NCI-H146 treated with DMSO at 0.1 percent for 48 hours (cell line): Measurements from ENCODE around the gene MMP25.
"Not testable (repeated sequence)": the region's sequence is repeated elsewhere in the genome, so short reads cannot be mapped to it uniquely, and the experiment has no call there.

Source experiments
- DNase-seq: peaks from one replicate; lab custom pipeline; 2025; ENCODE audit not compliant: unreplicated experiment; lab: John Stamatoyannopoulos, UW

MMP25 gene

DNA sequence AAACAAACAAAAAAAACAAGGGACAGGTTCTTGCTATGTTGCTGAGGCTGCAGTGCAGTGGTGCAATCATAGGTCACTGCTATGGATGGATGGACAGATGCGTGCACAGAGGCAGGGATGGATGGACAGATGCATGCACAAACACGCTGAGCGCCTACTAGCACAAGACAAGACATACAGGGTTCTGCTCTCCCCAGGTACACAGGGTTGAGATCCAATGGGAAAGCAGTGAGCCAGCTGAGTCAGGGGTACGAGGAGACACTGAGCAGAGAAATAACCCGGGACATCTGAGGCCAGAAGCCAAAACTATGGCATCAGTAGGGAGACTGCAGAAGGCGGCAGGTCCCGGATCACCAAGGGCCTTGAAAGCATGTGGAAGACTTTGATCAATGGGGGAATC is 25.3 kb downstream of the MMP25 start:
- DNase-seq, result no peak

- DNase-seq, result not testable (repeated sequence)
Observed at GRCh38 chr16:3072148-3072547, 25.8 kb downstream of the MMP25 start.

GRCh38 chr16:3072576-3073263 is 26.4 kb downstream of the MMP25 start:
- not testable (repeated sequence) for DNase-seq

- no peak for DNase-seq
Observed at GRCh38 chr16:3073448-3073847, 27.1 kb downstream of the MMP25 start.

DNA sequence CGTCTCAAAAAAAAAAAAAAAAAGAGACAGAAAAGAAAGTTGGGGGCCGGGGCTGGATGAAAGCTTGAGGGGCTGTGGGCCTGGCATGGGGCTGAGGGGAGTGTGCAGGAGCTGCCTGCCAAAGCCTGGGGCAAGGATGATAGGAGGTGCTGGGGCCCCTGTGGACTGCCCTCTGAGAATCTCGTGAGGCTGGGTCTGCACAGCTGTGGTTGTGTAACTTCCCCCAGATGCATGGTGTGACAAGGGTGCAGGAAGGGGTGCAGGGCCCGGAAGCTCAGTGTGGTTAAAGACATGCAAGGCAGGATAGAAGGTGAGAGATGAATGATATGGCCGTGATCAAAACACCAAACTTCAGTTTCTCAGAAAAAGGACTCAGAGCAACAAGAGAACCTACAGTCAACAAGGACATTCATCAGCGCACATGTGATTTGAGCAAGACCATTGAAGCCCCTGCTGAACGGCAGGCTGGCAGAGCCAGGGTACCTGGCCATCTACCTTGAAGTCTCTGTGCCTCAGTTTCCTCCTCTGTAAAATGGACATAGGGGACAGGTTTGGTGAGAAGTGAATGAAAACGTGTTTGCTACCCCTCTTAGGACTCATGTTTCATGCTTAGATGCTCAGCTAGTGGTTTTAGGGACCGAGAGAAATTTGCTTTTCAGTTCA is 28.6 kb downstream of the MMP25 start:
- no peak for DNase-seq

DNA sequence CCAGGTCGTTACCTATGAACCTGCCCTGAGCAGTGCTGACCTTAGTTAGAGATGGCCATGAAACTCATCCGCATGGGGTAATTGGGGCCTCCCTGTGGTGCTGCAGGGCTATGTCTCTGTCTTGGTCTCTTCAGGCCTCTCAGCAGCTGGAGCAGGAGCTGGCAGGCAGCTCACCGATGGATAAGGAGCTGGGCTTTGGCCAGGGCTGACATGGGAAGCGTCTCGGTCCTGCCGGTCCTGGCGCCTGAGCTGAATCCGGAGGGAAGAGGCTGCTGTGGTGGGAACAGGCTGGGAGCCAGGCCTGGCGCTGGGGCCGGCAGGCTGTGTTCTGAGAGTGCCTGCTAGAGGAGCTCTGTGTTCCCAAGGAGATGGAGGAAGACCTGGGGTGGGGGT is 29.2 kb downstream of the MMP25 start:
- no peak for DNase-seq

DNA sequence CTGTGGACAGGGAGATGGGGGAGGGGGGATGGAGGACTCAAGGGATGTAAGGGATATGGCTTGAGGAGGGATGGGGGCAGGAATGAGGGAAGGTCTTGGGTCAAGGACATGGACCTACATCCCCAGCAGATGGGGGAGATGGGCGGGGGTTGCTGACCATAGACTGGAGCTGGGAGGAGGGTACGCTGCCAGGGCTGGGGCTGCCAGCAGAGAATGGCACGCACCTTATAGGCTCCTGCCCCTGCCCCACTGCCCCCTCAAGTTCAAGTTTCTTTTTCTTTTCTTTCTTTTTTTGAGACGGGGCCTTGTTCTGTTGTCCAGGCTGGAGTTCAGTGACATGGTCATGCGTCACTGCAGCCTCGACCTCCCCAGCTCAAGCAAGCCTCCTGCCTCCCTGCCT is 29.6 kb downstream of the MMP25 start:
- not testable (repeated sequence) for DNase-seq

DNA sequence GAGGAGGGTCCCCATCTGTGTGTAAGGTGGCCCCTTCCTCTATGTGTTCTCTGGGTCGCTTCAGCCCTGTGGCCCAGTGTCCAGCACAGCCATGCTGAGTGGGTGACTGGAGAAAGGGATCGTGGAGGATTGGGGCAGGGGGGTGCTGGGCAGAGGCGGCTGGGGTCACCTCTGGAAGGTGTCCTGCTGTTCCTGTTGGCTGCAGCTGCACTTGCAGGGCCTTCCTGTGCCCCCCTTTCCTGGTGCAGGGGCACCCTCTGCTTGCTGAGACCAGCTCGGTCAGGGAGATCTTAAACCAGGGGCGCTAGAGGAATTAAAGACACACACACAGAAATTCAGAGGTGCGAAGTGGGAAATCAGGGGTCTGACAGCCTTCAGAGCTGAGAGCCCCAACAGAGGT is 30.2 kb downstream of the MMP25 start:
- DNase-seq, result no peak

DNA sequence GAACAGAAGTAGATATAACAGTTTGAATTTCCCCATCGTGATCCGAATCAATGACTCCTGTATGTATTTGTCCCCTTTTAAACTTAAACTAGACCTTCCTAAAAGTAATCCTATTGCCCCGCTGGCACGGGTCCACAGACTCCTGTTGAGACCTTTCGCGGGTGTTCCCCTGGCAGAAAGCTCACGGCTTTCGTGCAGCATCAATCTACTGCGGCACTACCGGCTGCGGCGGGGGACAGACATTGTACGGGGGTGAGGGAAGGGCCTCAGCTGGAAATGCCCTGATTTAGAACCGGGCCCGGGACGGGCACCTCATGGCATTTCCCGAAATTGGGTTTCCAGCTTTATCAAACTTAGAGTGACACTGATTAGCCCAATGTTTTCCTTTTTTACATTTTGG is 33.7 kb downstream of the MMP25 start:
- no peak for DNase-seq

DNA sequence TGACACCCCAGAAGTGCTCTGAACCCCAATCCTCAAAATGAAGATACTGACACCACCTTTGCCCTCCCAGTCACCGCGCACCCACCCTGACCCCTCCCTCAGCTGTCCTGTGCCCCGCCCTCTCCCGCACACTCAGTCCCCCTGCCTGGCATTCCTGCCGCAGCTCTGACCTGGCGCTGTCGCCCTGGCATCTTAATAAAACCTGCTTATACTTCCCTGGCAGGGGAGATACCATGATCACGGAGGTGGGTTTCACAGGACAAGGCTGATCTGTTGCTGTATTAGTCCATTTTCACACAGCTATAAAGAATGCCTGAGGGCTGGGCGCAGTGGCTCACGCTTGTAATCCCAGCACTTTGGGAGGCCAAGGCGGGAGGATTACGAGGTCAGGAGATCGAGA is 35.6 kb downstream of the MMP25 start:
- not testable (repeated sequence) for DNase-seq

DNA sequence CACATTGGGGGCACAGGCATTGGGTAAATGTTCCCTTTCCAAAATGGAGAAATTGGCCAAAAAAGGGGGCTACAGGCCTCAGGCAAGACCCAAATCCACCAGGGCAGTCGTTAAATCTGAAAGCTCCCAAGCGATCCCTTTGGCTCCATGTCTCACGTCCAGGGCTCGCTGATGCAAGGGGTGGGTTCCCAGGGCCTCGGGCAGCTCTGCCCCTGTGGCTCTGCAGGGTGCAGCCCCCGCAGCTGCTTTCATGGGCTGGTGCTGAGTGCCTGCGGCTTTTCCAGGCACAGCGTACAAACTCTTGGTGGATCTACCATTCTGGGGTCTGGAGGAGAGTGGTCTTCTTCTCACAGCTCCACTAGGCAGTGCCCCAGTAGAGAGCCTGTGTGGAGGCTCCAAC is 37.0 kb downstream of the MMP25 start:
- not testable (repeated sequence) for DNase-seq

- no peak for DNase-seq
Observed at GRCh38 chr16:3084491-3084890, 38.1 kb downstream of the MMP25 start.

DNA sequence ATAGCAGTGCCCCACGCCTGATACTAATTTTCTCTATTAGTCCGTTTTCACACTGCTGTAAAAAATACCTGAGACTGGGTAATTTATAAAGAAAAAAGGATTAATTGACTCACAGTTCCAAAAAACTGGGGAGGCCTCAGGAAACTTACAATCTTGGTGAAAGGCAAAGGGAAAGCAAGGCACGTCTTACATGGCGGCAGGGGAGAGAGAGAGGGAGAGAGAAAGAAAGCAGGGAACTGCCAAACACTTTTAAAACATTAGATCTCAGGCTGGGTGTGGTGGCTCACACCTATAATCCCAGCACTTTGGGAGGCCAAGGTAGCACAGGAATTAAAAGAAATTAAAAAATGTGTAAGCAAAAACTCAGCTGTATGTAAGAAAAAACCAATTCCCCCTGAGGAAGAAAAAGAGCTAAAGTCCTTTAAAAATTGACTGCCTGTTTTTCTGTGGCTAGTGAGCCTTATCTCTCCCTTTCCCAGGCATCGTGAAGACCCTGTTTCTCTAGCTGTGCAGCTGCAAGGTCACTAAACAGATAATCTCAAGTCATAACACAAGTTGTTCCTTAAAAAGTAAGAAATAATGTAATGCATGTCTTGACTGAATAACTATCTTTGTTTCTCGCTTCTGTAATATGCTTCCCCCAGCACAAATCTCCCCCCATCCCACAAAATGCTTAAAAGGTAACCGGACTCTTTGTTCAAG is 38.8 kb downstream of the MMP25 start:
- DNase-seq, result no peak

- no peak for DNase-seq
Observed at GRCh38 chr16:3085868-3086595, 39.7 kb downstream of the MMP25 start.

GRCh38 chr16:3086596-3087242 is 40.4 kb downstream of the MMP25 start:
- DNase-seq, result no peak

DNA sequence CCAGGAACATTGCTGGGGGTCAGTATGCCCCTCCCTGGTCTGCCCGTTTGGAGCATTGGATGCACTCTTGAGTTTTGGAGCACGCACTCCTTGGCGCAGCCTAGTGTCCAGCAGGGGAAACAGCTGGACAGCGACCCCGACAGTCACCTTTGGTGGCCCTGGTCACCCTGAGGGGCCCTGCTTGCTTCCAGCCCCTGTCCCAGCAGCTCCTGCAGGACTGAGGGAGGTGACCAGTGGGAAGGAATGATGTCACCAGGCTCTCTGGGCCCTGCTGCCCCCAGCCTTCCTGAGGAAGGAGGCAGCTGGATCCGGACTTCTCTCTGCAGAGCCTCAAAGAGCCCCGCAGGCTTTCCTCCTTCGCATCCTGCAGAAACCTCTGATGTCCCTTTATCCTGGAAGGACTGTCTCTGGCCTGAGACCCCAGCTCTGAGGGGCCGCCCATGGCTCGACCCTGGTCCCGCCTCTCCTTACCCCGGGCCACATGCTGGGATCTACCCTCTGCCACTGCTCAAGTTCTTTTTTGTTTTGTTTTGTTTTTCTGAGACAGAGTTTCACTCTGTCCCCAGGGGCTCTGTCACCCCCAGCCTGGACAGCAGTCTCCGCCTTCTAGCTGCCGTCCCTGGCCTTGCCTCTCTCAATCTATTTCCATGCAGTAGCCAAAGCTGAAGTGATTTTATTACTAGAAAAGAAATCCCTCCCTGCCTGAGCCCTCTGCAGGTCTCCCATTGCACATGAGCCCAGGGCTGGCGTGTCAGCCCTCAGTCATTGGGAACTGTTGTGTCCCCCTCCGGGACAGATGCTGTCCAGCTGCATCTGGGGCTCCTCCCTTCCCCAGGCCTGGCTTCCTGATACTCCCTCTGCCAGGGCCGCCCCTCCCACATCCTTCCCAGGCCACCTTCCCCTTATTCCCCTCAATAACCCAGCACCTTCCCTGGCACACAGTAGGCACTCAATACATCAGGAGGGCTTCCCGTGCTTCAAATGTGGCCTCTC is 41.2 kb downstream of the MMP25 start:
- DNase-seq, result no peak

DNA sequence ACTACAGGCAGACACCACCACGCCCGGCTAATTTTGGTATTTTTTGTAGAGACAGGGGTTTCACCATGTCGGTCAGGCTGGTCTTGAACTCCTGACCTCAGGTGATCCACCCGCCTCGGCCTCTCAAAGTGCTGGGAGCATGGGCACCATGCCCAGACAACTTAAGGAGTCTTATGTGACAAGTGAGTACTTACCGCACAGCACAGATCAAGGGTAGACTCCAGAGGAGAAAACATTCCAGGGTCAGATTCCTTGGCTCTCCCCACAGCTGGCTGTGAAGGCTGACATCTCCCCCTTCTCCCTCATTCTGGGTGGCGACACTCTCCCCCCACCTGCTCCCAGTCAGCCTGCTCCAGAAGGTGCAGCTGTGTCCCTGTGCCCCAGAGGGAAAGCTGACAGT is 42.1 kb downstream of the MMP25 start:
- DNase-seq, result no peak

DNA sequence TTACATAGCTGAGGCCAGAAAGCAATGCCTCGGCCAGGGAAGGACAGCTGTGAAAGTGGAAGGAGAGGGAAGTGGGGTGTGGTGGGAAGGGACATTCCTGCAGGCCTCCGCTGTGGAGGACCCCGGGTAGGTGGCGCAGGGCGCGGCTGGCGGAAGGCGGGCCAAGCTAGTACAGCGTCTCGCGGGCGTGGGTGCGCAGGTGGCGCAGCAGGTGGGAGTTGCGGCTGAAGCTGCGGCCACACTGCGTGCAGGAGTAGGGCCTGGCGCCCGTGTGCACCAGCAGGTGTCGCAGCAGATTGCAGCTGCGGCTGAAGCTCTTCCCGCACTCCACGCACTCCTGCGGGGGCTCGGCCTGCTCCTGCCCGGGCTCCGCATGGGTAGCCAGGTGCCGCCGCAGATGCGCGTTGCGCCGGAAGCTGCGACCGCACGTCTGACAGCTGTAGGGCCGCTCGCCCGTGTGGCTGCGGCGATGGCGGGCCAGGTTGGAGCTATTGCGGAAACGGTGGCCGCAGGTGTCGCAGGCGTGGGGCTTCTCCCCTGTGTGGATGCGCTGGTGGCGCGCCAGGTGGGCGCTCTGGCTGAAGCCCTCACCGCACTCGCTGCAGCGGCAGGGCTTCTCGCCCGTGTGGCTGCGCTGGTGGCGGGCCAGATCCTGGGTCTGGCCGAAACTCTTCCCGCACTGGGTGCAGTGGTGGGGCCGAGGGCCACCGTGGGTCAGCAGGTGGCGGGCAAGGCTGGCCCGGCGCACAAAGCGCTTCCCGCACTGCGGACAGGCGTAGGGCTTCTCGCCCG is 42.8 kb downstream of the MMP25 start:
- no peak for DNase-seq
